Hepatocyte (in vitro differentiated cells): ENCODE measurements around the gene ADGRF1. TPM values are rescaled to one million over a fixed set of nuclear protein-coding genes. Genes with fewer than 3 reads are reported as not detected.
"Not testable (repeated sequence)": the region's sequence is repeated elsewhere in the genome, so short reads cannot be mapped to it uniquely, and the experiment has no call there.

Source experiments
- DNase-seq: peaks from one replicate; pipeline ENCODE4 v3.0.0-alpha.2; 2016; ENCODE audit warnings: low spot score
- H2AFZ ChIP-seq: fragments of 200-600 bp; sonication (generic); 2 replicates; pipeline ENCODE4 v1.6.0; 2016; ENCODE audit warnings: antibody characterized with exemption, mild to moderate bottlenecking
- H3K27ac ChIP-seq: fragments of 200-600 bp; sonication (generic); 2 replicates; pipeline ENCODE4 v1.5.1; 2016; ENCODE audit warnings: mild to moderate bottlenecking
- H3K27me3 ChIP-seq: fragments of 200-600 bp; sonication (generic); 2 replicates; pipeline ENCODE4 v1.6.1; 2016
- H3K36me3 ChIP-seq: fragments of 200-600 bp; sonication (generic); replicated peaks from 2 replicates; pipeline ENCODE4 v1.5.1; 2016; ENCODE audit warnings: low read depth; ENCODE audit not compliant: insufficient read depth
- H3K4me1 ChIP-seq: fragments of 200-600 bp; sonication (generic); 2 replicates; pipeline ENCODE4 v1.5.1; 2016; ENCODE audit warnings: mild to moderate bottlenecking, moderate library complexity; ENCODE audit not compliant: insufficient read depth
- H3K4me2 ChIP-seq: fragments of 200-600 bp; sonication (generic); 2 replicates; pipeline ENCODE4 v1.6.0; 2016
- H3K4me3 ChIP-seq: fragments of 200-600 bp; sonication (generic); 2 replicates; pipeline ENCODE4 v1.5.1; 2016; ENCODE audit warnings: mild to moderate bottlenecking
- H3K79me2 ChIP-seq: fragments of 200-600 bp; sonication (generic); 2 replicates; pipeline ENCODE4 v1.6.0; 2017; ENCODE audit warnings: mild to moderate bottlenecking
- H3K9me2 ChIP-seq: fragments of 200-600 bp; sonication (generic); replicated peaks from 2 replicates; pipeline ENCODE4 v1.6.0; 2017; ENCODE audit warnings: mild to moderate bottlenecking; ENCODE audit not compliant: insufficient read depth
- H3K9me3 ChIP-seq: fragments of 200-600 bp; sonication (generic); 2 replicates; pipeline ENCODE4 v1.5.1; 2016; ENCODE audit warnings: low read depth, mild to moderate bottlenecking
- H4K20me1 ChIP-seq: fragments of 200-600 bp; sonication (generic); 2 replicates; pipeline ENCODE4 v1.6.0; 2016; ENCODE audit warnings: mild to moderate bottlenecking; ENCODE audit not compliant: insufficient read depth, poor library complexity, severe bottlenecking
- EZH2 ChIP-seq: fragments of 200-600 bp; sonication (generic); IDR thresholded peaks from 2 replicates; pipeline ENCODE4 v1.6.1; 2016; ENCODE audit warnings: antibody characterized with exemption, mild to moderate bottlenecking, borderline replicate concordance
- EZH2phosphoT487 ChIP-seq: fragments of 200-600 bp; sonication (generic); IDR thresholded peaks from one replicate; pipeline ENCODE4 v1.6.1; 2018; ENCODE audit warnings: antibody characterized with exemption, mild to moderate bottlenecking, low read depth, moderate library complexity; ENCODE audit not compliant: unreplicated experiment, severe bottlenecking
- WGBS: methylation state at CpG from one replicate; pipeline ENCODE4 v1.1.6; 2016; ENCODE audit warnings: low lambda C conversion rate; ENCODE audit errors: missing lambda C conversion rate; 5-methylcytosine and 5-hydroxymethylcytosine counted together
- polyA plus RNA-seq: library from polyadenylated mRNA; unstranded; fragments of >200 nt; fragmentation: Nextera tagmentation; extraction: Ambion mirVana; gene quantifications from 2 replicates; pipeline ENCODE4 v1.2.1, GENCODE V29; 2016
- total RNA-seq: library from RNA; depleted of rRNA; stranded (reverse); fragments of >200 nt; gene quantifications from 2 replicates; pipeline ENCODE4 v1.2.3, GENCODE V29; 2014
- TF ChIP-seq, protein P1 (sequence below): fragments of 200-600 bp; sonication (generic); IDR thresholded peaks from 2 replicates; pipeline ENCODE4 v1.5.1; 2016; ENCODE audit warnings: antibody characterized with exemption, mild to moderate bottlenecking; ENCODE audit not compliant: poor library complexity

The ADGRF1 gene
- total and polyA plus RNA-seq, 2 experiments from 2014 or later = 1.7 to 2.8 TPM

DNA sequence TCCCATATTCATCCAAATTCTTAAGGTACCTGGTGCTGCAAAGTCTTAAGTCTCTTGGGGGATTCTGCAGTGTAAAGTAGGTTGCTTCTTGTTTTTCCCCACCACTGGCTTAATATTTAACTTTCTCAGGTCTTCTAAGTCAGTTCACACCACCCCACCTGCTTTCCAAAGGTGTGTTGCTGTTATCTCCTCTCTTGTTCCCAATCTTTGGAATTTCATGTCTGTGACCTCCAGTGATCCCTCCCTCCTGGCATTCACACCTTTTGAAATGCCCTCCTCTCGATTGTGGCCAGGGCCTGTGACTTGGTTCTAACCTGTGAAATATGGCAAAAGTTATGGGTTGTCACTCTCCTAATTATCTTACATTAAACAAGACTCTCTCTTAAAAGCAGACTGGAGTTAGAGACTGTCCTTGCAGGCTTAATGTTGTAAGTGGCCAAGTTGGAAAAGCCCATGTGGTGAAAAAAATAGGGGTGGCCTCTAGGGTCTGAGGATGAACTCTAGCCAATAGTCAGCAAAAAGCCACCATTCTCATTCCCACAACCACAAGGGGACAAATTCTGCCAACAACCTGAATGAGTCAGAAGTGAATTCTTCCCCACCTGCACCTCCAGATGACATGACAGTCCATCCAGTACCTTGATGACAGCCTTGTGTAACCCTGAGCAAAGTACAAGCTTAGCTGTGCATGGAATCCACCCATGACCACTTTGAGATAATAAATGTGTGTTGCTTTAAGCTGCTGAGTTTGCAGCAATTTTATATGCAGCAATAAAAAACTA is 45.1 kb downstream of the ADGRF1 start:
- Histone ChIP-seq H3K9me2 (no peaks in the 10 kb centered on the region), H3K79me2 (no peaks in the 10 kb centered on the region), H3K4me1 (peaks cover 22% of the 10 kb centered on the region), H3K27ac (peak overlapping the region; percentile 91), H3K27me3 (no peaks in the 10 kb centered on the region), H3K9me3 (no peaks in the 10 kb centered on the region), H3K36me3 (no peaks in the 10 kb centered on the region), H3K4me3 (no peak overlapping the region), H4K20me1 (no peaks in the 10 kb centered on the region), H3K4me2 (no peak overlapping the region), H2AFZ (no peak overlapping the region)
- 59% methylated on average over 1 of the region's 1 CpG for WGBS
- no peak for TF ChIP-seq EZH2
- TF ChIP-seq, protein P1, sequence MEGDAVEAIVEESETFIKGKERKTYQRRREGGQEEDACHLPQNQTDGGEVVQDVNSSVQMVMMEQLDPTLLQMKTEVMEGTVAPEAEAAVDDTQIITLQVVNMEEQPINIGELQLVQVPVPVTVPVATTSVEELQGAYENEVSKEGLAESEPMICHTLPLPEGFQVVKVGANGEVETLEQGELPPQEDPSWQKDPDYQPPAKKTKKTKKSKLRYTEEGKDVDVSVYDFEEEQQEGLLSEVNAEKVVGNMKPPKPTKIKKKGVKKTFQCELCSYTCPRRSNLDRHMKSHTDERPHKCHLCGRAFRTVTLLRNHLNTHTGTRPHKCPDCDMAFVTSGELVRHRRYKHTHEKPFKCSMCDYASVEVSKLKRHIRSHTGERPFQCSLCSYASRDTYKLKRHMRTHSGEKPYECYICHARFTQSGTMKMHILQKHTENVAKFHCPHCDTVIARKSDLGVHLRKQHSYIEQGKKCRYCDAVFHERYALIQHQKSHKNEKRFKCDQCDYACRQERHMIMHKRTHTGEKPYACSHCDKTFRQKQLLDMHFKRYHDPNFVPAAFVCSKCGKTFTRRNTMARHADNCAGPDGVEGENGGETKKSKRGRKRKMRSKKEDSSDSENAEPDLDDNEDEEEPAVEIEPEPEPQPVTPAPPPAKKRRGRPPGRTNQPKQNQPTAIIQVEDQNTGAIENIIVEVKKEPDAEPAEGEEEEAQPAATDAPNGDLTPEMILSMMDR = no peak
- TF ChIP-seq EZH2phosphoT487 = no peak
- peak; percentile 67 for DNase-seq

DNA sequence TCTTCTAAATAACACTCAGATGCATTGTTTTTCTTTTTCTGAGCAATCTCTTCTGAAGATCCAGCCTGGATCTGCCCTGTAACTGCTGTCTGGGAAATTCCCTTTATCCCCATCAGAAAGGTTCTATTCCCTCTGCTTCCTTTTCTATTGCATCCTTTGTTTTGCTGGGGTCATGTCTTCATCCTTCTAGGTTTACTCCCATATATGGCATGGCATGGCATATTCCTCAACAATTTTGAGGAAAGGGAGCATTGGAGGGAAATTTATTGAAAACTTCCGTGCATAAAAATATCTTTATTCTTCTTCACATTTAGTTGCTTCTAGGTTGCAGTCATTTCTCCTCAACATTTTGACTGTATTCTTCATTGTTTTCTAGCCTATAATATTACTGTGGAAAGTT is 47.2 kb downstream of the ADGRF1 start:
- Histone ChIP-seq H2AFZ (no peak overlapping the region), H3K9me2 (no peaks in the 10 kb centered on the region), H4K20me1 (no peaks in the 10 kb centered on the region), H3K79me2 (no peaks in the 10 kb centered on the region), H3K4me1 (peaks cover 30% of the 10 kb centered on the region), H3K4me2 (no peak overlapping the region), H3K4me3 (no peak overlapping the region), H3K36me3 (no peaks in the 10 kb centered on the region), H3K27ac (no peak overlapping the region), H3K27me3 (no peaks in the 10 kb centered on the region), H3K9me3 (no peaks in the 10 kb centered on the region)
- DNase-seq = no peak
- WGBS = 100% methylated on average over 1 of the region's 1 CpG
- TF ChIP-seq, protein P1 = no peak

DNA sequence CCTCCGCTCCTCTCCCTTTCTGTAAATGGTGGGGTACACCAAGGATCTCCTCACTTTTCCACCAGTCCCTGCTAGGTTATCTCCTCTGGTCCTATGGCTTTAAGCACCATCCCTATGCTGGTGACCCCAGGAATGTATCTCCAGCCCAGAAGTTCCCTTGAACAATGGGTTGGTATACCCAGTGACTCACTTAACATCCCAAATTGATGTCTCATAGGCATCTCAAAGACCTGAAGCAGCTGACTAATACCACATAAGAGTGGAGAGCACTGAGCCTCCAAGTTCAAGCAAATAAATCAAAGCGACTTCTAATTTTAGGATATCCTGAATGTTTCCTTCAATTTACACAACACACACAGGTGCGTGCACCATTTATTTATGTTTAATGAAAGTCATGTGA is 48.3 kb downstream of the ADGRF1 start:
- 87% methylated on average over 3 of the region's 3 CpGs for WGBS
- Histone ChIP-seq H3K4me2 (no peak overlapping the region), H3K27me3 (no peaks in the 10 kb centered on the region), H3K4me1 (peaks cover 26% of the 10 kb centered on the region), H3K9me3 (no peaks in the 10 kb centered on the region), H3K36me3 (no peaks in the 10 kb centered on the region), H3K27ac (no peak overlapping the region), H3K9me2 (no peaks in the 10 kb centered on the region), H2AFZ (no peak overlapping the region), H3K4me3 (no peak overlapping the region), H3K79me2 (no peaks in the 10 kb centered on the region), H4K20me1 (no peaks in the 10 kb centered on the region)
- no peak for DNase-seq
- no peak for TF ChIP-seq EZH2
- no peak for TF ChIP-seq EZH2phosphoT487
- TF ChIP-seq, protein P1 = no peak

DNA sequence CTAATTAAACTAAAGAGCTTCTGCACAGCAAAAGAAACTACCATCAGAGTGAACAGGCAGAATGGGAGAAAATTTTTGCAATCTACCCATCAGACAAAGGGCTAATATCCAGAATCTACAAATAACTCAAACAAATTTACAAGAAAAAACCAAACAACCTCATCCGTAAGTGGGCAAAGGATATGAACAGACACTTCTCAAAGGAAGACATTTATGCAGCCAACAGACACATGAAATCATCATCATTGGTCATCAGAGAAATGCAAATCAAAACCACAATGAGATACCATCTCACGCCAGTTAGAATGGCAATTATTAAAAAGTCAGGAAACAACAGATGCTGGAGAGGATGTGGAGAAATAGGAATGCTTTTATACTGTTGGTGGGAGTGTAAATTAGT is 49.7 kb downstream of the ADGRF1 start:
- H3K9me2 ChIP-seq, H3K27ac ChIP-seq, H3K79me2 ChIP-seq, H3K4me3 ChIP-seq, DNase-seq, H3K4me2 ChIP-seq, H4K20me1 ChIP-seq, H3K36me3 ChIP-seq, H2AFZ ChIP-seq, H3K9me3 ChIP-seq, H3K27me3 ChIP-seq: not testable (repeated sequence)
- WGBS = 94% methylated on average over 2 of the region's 2 CpGs
- H3K4me1 ChIP-seq = peaks cover 17% of the 10 kb centered on the region
